ENCODE measurements around the gene PHKG2.

Gene PHKG2

GRCh38 chr16:30758988-30759491 lies 10.8 kb downstream of the PHKG2 start:
- no peak for DNase-seq

GRCh38 chr16:30760001-30760559 lies 11.9 kb downstream of the PHKG2 start:
- no peak for DNase-seq

- DNase-seq = no peak
These were observed 12.6 kb downstream of the PHKG2 start for GRCh38 chr16:30760577-30761426.

GRCh38 chr16:30761427-30761927 lies 13.3 kb downstream of the PHKG2 start:
- peak; percentile 35 to 76 for DNase-seq

- DNase-seq = peak; percentile 98 to 99
These were observed 14.0 kb downstream of the PHKG2 start, which contains the start of the genes CFAP119 and RNF40 for GRCh38 chr16:30761928-30762902. CFAP119 (minus strand) TSS chr16:30762062; CDS start chr16:30761748, 314 bp downstream. RNF40 (plus strand) TSS chr16:30762322; CDS start chr16:30762546, 224 bp downstream.

GRCh38 chr16:30762991-30763725 lies 14.9 kb downstream of the PHKG2 start:
- no peak for DNase-seq

- no peak for DNase-seq
These were observed 15.9 kb downstream of the PHKG2 start for GRCh38 chr16:30764086-30764485.

- DNase-seq = no peak
These were observed 16.7 kb downstream of the PHKG2 start for GRCh38 chr16:30764816-30765465.

- no peak for DNase-seq
These were observed 18.1 kb downstream of the PHKG2 start for GRCh38 chr16:30766206-30766932.

- DNase-seq = no peak
These were observed 18.7 kb downstream of the PHKG2 start for GRCh38 chr16:30766933-30767284.

- no peak for DNase-seq
These were observed 19.7 kb downstream of the PHKG2 start for GRCh38 chr16:30767767-30768465.

- DNase-seq = no peak
These were observed 20.5 kb downstream of the PHKG2 start for GRCh38 chr16:30768583-30769181.

- peak in 1 of 2 experiments; percentile 31 for DNase-seq
These were observed 21.3 kb downstream of the PHKG2 start for GRCh38 chr16:30769379-30770089.

GRCh38 chr16:30771726-30772125 lies 23.5 kb downstream of the PHKG2 start:
- no peak for DNase-seq

GRCh38 chr16:30773826-30774225 lies 25.6 kb downstream of the PHKG2 start:
- no peak for DNase-seq

- DNase-seq = no peak
These were observed 26.3 kb downstream of the PHKG2 start for GRCh38 chr16:30774367-30775130.

GRCh38 chr16:30775131-30775391 lies 26.8 kb downstream of the PHKG2 start:
- no peak for DNase-seq
